GM19455 (cell line): ENCODE data around the gene PPP2R5C.
A peak's percentile ranks its signal among the peaks of the same experiment; 100 is the strongest.
"Not testable (repeated sequence)": the region's sequence is repeated elsewhere in the genome, so short reads cannot be mapped to it uniquely, and the experiment has no call there.

Experiments used
- ATAC-seq: cut with Tn5 transposase; IDR thresholded peaks from one replicate; pipeline ENCODE4 v1.9.1; 2021; ENCODE audit not compliant: unreplicated experiment

PPP2R5C gene

GRCh38 chr14:101961746-101962502 is 200.4 kb downstream of the PPP2R5C start:
- ATAC-seq: no peak

GRCh38 chr14:101962503-101962874 is 201.0 kb downstream of the PPP2R5C start:
- ATAC-seq: no peak

DNA sequence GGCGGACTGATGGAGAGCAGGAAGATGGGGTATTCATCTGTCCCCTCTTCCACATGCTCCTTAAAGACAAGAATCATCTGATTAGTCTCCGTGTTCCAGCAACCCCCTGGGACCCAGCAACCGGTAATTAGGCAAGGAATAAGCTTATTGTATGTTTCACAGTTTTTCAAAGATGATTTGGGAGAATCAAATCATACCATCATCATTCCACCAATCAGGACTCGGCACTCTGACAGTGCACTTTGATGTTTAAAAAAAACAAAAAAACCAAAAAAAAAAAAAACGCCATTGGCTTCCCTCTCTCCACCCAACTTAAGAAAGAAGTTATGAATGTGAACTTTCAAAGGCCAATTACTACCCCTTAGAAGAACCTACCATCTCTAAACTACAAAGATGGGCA is 201.5 kb downstream of the PPP2R5C start:
- ATAC-seq: no peak

DNA sequence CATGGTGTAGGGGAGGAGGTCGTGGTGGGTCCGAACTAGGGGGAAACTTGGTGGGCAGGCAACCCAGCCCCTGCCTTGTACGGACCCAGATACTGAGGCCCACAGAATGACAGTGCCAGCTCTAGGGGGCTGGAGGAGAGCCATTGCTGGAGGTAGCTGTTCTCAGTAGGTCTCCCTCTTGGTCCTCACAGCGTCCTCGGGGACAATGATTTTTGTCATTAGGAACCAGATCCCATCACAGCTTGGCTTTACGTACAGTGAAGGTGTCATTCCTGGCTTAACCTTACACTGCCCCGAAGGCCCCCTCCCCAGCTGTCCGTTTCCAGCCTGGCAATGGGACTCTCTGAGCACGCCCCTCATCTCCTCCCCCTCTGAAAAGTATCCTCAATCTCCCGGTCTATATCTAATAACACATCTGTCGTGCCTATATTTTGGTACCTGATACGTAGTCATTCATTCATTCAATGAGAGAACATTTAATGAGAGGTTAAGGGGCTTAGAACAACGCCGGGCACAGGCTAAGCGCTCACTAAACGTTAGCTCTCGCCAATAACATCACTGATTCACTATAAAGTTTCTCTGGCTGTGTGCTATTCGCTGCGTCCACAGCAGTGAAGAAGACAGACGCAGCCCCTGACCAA is 202.3 kb downstream of the PPP2R5C start:
- ATAC-seq: peak; percentile 1

GRCh38 chr14:101964297-101965180 is 203.0 kb downstream of the PPP2R5C start, which contains the start of gene DYNC1H1:
Gene DYNC1H1, plus strand, starts transcription at chr14:101964573. Its CDS starts 119 bp downstream, at chr14:101964692.
- peak; percentile 71 for ATAC-seq

DNA sequence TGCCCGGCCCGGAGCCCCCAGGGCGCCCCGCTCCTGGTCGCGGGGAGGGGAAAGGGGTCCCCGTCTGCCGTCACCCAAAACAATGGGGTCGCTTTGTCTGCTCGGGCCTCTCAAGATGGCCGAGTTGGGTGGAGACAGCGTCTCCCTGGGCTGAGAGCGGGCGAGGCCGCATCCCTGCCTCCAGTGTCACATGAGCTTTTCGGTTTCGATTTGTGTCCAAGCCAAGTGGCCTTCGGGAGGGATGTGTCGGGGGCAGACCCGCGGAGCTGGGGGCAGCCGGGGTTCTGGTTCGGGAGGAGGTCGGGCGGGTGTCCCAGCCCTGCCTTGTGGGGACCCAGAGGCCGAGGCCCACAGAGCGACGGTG is 203.7 kb downstream of the PPP2R5C start:
- ATAC-seq: peak; percentile 33

DNA sequence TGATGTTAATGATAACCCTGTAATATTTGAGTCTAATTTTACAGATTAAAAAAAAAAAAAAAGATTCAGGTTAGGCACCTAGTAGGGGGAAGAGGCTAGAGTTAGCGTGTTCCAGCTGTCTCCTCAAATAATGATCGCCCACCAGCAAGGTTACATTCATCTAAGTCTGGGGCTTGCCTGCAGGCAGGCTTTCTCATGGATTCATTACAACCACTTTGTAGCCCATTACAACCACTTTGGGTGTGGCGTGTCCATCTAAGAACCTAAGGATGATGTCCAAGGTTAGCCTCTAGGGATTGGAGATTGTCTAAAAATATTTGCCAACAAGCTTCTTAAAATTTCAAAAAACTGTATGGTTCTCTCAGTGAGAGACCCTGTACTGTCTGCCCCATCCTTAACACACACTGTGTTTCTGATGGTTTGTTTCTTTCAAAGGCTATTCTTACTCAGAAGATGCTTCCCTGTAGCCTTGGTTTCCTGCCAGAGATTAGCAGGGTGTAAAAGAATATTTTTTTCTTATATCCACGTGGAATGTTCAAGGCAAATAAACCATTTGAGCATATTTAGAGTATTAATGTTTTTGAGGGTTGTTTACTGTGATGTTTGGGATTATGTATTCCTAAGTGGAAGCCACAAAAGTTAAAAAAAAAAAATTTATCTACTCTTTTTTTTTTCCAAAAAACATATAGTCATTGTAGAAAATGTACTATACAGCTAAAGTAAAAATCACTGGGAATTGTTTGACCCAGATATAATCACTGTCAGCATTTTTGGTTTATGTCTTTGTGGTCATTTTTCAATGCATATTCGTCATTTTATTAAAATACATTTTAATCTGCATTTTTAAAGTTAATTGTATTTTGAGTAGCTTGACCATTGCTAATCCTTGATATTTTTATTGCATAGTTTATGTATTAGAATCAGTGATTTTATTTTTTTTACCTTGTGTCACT is 204.5 kb downstream of the PPP2R5C start:
- ATAC-seq: no peak

DNA sequence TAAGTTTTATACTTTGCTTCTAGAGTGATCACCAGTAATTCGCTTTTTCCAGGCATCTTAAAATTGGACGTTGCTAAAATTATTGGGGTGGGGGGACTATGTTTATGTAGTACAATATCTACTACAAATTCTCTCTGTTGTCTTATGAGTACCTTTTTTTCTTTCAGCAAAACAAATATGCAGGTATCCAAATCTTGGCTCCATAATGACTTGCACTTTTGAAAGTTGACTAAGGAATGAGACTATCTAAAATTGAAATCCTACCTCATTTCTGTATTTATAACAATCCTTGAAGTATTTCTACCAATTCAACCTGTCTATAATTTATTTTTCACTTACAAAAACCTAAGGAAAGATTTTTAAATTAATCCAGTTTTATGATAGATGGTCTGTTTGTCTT is 205.2 kb downstream of the PPP2R5C start:
- ATAC-seq: no peak

DNA sequence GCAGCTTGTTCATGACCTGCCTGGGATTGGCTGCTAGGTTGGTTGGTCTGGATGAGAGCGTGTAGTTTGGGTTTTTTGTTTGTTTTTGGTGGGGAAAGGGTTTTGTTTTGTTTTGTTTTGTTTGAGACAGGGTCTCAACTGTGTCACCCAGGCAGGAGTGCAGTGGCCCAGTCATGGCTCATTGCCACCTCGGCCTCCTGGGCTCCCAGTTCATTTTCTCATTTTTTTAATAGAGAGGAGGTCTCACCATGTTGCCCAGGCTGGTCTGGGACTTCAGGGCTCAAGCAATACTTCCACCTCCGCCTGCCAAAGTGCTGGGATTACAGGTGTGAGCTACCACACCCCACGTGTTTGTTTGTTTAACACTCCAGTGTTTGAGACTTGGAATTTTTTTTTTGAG is 206.7 kb downstream of the PPP2R5C start:
- no peak for ATAC-seq

DNA sequence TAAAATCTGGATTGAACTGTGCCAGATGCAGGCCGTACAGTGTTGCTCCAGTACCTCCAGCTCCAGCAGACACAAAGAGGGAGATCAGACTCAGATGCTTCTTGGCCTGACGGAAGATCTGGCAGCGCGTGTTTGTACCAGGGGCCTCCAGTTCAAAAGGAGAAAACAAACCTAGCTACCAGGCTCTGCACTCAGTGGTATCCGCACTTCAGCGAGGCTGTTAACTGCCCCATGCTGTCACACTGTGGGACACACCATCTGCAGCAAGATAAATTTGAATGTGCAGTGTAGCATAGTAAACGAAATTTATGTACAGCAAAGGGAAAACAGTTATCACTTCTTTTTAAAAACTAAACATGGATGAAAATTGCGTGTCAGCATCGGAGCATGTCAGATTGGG is 208.0 kb downstream of the PPP2R5C start:
- no peak for ATAC-seq

GRCh38 chr14:101970830-101971400 is 209.4 kb downstream of the PPP2R5C start:
- ATAC-seq: no peak

- ATAC-seq: not testable (repeated sequence)
Measured at GRCh38 chr14:101971458-101971857, 209.9 kb downstream of the PPP2R5C start.

GRCh38 chr14:101972126-101972866 is 210.8 kb downstream of the PPP2R5C start:
- no peak for ATAC-seq

GRCh38 chr14:101973356-101973755 is 211.8 kb downstream of the PPP2R5C start:
- ATAC-seq: no peak

DNA sequence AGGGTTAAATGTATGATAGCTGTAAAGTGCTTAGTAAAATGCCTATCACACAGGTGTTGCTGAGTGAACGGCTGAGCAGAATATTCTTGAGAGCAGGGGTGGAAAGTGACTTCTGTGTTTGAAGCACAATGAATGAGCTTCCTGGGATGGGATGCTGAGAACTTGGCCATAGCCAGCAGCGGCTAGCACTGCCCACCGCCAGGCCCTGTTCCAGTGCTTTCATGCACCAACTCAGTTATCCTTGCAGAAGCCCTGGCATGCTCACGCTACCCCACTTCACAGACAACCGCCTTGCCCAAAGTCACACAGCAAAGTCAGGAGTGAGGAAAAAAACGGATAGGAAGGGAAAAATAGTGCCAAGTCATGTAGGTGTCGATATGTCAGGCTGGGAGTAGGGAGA is 213.7 kb downstream of the PPP2R5C start:
- no peak for ATAC-seq
